OCI-LY3 (cell line): ENCODE measurements around the gene TMEM184B.

Source experiments
- EZH2phosphoT487 ChIP-seq: fragments of 200-600 bp; shearing (Covaris generic); IDR thresholded peaks from 2 replicates; pipeline ENCODE4 v1.6.1; 2018; ENCODE audit warnings: antibody characterized with exemption, mixed run types, low read depth
- TF ChIP-seq, protein P1 (sequence below): fragments of 200-600, 300-600 bp; sonication (generic); IDR thresholded peaks from 2 replicates; pipeline ENCODE4 v1.5.1; 2014; ENCODE audit warnings: antibody characterized with exemption, low read length, low read depth

- TF ChIP-seq, protein P1, sequence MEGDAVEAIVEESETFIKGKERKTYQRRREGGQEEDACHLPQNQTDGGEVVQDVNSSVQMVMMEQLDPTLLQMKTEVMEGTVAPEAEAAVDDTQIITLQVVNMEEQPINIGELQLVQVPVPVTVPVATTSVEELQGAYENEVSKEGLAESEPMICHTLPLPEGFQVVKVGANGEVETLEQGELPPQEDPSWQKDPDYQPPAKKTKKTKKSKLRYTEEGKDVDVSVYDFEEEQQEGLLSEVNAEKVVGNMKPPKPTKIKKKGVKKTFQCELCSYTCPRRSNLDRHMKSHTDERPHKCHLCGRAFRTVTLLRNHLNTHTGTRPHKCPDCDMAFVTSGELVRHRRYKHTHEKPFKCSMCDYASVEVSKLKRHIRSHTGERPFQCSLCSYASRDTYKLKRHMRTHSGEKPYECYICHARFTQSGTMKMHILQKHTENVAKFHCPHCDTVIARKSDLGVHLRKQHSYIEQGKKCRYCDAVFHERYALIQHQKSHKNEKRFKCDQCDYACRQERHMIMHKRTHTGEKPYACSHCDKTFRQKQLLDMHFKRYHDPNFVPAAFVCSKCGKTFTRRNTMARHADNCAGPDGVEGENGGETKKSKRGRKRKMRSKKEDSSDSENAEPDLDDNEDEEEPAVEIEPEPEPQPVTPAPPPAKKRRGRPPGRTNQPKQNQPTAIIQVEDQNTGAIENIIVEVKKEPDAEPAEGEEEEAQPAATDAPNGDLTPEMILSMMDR, result no peak
- TF ChIP-seq EZH2phosphoT487, result no peak
These were observed 21.4 kb upstream of the TMEM184B start for GRCh38 chr22:38294193-38294592.
